Stimulated activated CD8-positive, alpha-beta memory T cell treated with anti-CD3 and anti-CD28 coated beads, Interleukin-15, amount 100 ng/mL, for 48 hours (primary cell): Measurements from ENCODE around the gene ADM2.

Source experiments
- DNase-seq, 2 donors: peaks; one replicate each; pipeline ENCODE4 v3.0.0-alpha.2; 2020; ENCODE audit warnings: low read depth in 2 of 2

Gene ADM2

GRCh38 chr22:50445071-50445879, 36.1 kb upstream of the ADM2 start:
- peak in 1 of 2 donors; percentile 19 for DNase-seq

- DNase-seq: no peak
Observed at GRCh38 chr22:50445880-50446707, 35.2 kb upstream of the ADM2 start.

DNA sequence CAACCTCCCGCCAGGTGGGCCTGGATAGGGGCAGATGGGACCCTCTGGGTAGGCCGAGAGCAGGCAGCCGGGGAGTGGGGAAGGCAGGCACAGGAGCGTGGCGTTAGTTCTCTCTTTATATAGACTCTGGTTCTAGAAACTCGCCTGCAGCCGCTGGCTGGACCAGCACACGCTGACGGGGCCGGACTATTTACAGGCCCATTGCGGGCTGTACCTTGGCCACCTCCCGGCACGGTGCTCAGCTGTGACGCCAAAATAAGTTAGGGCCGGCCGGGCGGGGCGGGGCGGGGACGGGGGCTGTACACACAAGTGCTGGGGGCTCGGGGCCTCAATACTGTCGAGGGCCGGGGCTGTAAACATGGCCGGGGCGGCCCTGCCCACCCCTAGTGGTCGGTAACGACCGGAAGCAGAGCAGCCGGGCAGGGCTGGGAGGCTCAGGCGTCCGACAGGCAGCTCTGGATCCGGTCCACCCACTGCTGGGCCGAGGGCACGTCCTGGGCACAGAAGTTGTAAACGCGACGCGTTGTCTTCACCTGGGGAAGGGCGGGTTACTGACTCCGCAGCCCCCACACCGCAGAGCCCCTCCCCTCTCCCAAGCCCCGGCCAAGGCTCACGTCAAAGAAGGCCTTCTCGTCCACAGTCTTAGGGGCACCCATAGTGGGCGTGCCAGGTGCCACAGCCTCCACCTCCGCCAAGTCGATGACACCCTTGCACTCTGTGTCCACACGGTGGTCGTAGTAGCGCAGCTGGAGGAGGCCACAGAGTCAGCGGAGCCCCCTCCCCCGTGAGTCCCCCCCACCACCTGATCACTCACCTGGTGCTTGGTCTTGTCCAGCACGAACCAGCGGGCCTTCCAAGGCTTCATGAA, 34.4 kb upstream of the ADM2 start:
- DNase-seq: no peak

DNA sequence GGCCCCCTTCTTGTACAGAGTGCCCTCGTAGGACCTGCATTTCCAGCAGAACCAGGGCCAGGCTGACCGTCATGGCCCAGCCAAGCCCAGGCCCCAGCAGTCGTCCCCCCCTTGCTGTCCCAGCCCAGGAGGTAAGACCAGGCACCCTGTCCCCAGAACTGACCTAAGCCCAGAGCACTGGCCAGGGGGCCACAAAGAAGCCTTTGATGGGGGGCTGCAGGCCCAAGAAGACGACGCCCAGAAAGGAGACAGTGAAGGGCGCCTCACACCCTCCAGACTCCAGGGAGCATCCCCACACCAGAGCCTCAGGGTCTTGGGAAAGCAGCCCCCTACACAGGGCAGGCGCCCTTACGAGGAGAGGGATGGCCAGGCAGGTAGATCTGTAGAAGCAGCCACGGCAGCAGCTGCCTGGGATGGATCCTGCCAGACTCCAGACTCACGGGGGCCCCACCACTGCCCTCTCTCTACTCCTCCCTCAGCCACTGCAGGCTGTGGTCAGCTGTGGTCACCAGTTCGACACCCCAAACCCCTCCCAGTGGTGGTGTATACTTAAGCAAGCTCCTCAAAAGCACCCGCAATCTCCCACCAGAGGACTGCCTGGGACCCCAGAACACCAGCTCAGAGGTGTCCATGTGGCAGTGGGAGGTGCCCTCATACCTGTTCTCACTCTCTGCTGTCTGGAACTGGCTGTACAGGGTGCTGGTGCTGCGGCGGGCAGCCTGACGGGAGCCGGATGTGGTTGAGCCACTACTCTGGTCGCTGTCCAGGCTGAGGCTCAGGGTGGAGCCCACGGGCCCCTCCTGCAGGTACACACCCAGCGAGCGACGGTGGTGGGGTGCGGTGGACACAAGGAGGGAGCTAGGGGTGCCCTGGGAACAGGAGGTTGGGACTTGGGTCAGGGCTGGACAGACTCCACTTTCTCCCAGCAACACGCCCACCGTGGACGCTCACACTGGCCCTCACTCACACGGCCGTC, 33.5 kb upstream of the ADM2 start:
- DNase-seq: no peak

- DNase-seq: no peak
Observed at GRCh38 chr22:50452649-50453048, 28.7 kb upstream of the ADM2 start.

DNA sequence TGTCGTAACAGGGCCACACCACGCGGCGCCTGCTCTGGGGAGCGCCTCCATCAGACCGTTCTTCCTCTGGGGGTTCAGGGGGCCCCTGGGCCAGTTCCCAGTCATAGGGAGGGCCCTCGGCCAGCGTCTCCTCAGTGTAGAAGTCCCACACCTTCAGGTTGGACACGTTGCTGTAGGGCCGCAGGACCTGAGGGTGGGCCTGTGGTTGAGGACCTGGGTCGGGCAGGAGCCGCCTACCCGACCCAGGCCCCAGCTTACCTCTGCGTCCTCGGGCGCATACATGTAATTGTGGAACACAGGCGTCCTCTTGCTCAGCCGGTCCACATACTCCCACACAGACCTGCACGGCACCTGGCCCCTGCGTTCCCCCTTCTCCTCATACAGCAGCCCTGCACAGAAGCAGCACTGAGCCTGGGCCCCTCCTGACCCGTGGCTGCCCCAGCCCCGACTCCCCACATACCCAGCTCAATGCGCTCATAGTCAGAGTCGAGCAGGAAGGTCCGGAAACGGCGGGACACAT, 26.7 kb upstream of the ADM2 start:
- DNase-seq: no peak

DNA sequence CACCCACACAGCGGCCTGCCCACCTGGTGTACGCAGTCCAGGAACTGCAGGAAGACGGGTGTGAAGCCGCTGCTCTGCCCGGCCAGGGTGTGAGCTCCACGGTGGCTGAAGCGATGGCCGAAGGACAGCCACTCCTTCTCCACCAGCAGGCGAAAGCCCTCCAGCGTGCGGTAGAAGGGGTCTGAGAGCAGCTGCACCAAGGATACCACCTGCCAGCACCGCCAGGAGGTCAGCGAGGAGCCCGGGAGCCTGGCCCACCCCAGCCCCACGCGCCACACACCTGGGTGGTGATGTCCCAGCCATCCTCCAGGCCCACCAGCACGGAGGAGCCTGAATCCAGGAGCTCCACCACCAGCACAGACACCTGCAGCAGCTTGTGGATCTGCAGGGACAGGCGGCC, 26.1 kb upstream of the ADM2 start:
- no peak for DNase-seq

GRCh38 chr22:50456026-50456425, 25.3 kb upstream of the ADM2 start:
- no peak for DNase-seq

GRCh38 chr22:50456466-50457234, 24.7 kb upstream of the ADM2 start:
- DNase-seq: no peak

GRCh38 chr22:50459016-50459415, 22.3 kb upstream of the ADM2 start:
- no peak for DNase-seq

DNA sequence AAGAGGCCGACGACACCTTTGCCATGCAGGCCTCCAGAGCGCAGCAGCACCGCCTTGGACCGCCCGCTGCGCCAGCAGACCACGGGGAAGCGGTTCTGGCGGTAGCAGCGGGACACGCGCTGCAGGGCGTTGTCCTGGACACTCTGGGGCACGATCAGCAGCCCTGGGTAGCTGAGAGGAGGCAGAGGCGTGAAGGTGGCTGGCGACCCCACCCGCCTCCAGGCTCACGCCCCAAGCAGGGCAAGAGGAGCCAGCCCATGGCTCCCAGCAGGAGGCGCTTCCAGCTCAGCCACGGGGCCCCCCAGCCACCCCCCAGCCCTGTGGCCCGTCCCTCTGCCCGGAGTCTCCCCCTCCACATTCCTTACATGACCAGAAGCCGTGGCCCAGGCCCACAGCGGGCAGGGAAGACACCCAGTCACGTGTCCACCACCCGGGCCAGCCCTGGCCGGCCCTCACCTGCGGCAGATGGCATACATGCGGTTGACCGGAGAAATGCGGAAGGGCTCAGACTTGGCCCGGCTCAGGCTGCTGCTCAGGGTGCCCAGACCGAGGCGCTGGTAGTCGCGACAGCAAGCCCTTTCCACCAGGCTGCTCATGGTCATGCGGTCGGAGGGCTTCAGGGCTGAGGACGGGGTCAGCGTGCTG, 21.7 kb upstream of the ADM2 start:
- no peak for DNase-seq

DNA sequence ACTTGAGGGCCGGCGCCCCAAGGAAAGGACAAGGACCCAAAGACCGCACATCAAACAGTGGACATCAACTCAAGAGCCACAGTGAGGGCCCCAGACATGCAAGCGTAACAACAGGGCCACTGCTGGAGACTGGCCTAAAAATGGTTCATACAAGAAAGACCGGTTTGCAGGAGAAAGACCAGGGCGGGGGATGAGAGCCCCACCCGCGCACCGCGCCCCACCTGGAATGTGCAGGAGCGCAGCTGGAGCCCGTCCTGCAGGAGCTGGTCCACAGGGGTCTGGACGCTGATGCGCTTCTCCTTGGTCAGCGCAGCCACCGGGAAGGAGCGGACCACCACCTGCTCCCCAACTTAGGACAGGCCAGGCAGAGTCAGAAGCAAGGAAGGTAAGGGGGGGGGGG, 20.4 kb upstream of the ADM2 start:
- no peak for DNase-seq

DNA sequence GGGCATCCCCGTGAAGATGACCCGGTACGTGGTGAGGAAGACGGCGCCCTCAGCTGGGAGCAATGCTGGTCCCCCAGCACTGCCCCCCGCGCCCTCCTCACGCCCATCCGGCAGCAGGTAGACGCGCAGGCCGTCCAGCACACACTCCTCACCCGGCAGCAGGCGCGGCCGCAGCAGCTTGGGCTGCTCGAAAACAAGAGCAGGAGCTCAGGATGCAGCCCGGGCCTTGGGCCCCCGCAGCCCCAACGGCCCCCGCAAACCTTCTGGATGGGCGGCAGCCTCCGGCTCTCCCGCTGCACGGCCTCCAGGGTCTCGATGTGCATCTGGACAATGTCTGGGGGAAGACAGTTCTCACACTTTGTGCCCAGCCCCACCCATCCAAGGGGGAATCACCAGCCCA, 19.8 kb upstream of the ADM2 start:
- DNase-seq: no peak

GRCh38 chr22:50461979-50462540, 19.3 kb upstream of the ADM2 start:
- no peak for DNase-seq

- no peak for DNase-seq
Observed at GRCh38 chr22:50463188-50463900, 18.0 kb upstream of the ADM2 start.

- no peak for DNase-seq
Observed at GRCh38 chr22:50464451-50464850, 16.9 kb upstream of the ADM2 start.

DNA sequence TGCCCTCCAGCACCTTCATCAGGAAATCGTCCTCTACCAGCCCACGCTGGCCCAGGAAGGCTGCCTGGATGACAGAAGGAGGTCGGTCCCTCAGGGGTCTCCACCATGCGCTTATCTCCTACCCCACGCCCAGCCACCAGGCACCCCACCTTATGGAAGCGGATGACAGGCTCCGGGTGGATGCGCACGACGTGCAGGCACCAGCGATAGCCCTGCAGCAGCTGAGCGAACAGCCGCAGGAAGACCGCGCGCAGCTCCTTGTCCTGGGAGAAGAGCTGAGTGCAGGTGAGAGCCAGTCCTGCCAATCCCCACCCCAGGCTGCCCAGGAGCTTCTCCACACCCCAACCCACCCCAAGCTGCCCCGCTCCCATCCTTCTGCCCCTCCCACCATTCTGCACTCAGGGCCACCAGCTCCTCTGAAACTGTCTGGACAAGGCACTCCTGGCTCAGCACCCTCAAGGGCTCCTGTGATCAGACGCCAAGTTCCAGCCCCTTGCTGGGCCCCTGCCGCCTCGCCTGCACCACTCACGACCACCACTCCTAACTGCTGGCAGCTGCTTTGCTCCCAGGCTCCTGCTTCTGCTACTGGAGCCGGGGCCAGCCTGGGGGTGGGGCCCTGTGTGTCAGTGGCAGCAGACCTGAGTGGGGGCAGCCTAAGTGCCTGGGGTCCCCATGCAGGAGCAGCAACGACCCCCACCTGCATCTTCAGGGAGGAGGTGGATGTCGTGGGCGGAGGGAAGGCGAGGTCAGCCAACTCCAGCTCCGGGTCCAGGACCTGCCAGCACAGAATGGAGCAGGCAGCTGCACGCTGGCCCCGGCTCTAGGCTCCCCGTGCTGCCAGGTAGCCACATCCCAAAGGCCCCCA, 16.0 kb upstream of the ADM2 start:
- no peak for DNase-seq
